ENCODE measurements around the gene MEOX1. TPM values are rescaled to one million over a fixed set of nuclear protein-coding genes. Genes with fewer than 3 reads are reported as not detected.
A peak's percentile ranks its signal among the peaks of the same experiment; 100 is the strongest.

The MEOX1 gene
- total and polyA plus RNA-seq, 2 donors (not counting 1 experiment from before 2014, with no cell fraction given), result not detected

DNA sequence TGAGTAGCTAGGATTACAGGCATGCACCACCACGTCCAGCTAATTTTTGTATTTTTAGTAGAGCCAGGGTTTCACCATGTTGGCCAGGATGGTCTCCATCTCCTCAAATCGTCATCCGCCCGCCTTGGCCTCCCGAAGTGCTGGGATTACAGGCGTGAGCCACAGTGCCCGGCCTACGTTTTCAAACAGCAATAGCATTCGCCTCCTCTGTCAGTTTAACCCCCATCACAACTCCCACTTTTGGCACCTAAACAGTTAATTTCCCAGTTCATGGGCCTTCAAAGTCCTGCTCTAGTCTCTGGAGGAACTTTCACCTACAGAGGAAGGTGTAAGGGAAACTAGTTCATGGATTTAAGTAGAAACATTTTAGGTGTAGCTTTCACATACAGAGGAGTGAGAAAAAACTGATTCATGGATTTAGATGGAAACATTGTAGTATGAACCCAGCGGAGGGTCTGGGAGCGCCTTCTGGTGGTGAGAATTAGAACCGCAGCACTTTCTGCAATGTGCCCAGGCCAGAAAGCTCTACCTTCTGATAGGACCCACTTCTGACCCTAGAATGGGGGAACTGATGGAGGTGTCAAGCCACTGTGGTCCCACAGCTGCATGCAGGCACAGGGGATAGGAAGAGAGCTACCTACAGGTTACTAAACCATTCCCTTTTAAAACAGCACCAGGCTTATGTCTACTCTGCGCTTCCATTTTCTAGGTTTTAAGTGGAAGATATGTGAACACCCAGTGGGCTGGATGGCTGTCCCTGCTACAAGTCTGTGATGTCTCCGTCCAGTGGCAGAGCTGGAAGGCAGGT, 12.0 kb upstream of the MEOX1 start:
- Histone ChIP-seq H3K9me3 (ENCODE audit: control insufficient read depth, insufficient read depth, low read depth, low read length) (no peaks in the 10 kb centered on the region), H3K36me3 (ENCODE audit: control insufficient read depth, insufficient read depth, low read length) (no peaks in the 10 kb centered on the region), H4K20me1 (ENCODE audit: control insufficient read depth, extremely low read depth, insufficient read depth, low read length) (no peaks in the 10 kb centered on the region), H3K4me2 (ENCODE audit: extremely low read depth, insufficient read depth, low read length) (no peak overlapping the region), H2AFZ (ENCODE audit: low read length) (no peak overlapping the region), H3K9ac (ENCODE audit: insufficient read depth, low read length) (no peak overlapping the region), H3K4me3 (replicated peaks in 1 of 4; ENCODE audit: control extremely low read depth in 1 of 4, insufficient read depth in 1 of 4, low read depth in 3 of 4, low read length in 4 of 4) (no peak overlapping the region), H3K4me1 (ENCODE audit: control insufficient read depth, extremely low read depth, insufficient read depth, low read length) (no peaks in the 10 kb centered on the region), H3K79me2 (ENCODE audit: control insufficient read depth, insufficient read depth, low read length) (no peaks in the 10 kb centered on the region), H3K27me3 (ENCODE audit: control insufficient read depth, insufficient read depth, low read length) (no peaks in the 10 kb centered on the region), H3K27ac (ENCODE audit: insufficient read depth, low read length) (no peak overlapping the region)
- peak; percentile 33 to 64 for DNase-seq (ENCODE audit: low read depth in 2 of 2)
- TF ChIP-seq, protein P1, sequence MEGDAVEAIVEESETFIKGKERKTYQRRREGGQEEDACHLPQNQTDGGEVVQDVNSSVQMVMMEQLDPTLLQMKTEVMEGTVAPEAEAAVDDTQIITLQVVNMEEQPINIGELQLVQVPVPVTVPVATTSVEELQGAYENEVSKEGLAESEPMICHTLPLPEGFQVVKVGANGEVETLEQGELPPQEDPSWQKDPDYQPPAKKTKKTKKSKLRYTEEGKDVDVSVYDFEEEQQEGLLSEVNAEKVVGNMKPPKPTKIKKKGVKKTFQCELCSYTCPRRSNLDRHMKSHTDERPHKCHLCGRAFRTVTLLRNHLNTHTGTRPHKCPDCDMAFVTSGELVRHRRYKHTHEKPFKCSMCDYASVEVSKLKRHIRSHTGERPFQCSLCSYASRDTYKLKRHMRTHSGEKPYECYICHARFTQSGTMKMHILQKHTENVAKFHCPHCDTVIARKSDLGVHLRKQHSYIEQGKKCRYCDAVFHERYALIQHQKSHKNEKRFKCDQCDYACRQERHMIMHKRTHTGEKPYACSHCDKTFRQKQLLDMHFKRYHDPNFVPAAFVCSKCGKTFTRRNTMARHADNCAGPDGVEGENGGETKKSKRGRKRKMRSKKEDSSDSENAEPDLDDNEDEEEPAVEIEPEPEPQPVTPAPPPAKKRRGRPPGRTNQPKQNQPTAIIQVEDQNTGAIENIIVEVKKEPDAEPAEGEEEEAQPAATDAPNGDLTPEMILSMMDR (conservative IDR thresholded peaks at IDR 0.05 in 1 of 2, IDR thresholded peaks at IDR 0.05 in 1 of 2; ENCODE audit: low read depth in 1 of 2, low read length in 2 of 2), result peak; percentile 95 to 97
- TF ChIP-seq EZH2 (IDR thresholded peaks at IDR 0.05; ENCODE audit: low read length, missing control alignments), result no peak

DNA sequence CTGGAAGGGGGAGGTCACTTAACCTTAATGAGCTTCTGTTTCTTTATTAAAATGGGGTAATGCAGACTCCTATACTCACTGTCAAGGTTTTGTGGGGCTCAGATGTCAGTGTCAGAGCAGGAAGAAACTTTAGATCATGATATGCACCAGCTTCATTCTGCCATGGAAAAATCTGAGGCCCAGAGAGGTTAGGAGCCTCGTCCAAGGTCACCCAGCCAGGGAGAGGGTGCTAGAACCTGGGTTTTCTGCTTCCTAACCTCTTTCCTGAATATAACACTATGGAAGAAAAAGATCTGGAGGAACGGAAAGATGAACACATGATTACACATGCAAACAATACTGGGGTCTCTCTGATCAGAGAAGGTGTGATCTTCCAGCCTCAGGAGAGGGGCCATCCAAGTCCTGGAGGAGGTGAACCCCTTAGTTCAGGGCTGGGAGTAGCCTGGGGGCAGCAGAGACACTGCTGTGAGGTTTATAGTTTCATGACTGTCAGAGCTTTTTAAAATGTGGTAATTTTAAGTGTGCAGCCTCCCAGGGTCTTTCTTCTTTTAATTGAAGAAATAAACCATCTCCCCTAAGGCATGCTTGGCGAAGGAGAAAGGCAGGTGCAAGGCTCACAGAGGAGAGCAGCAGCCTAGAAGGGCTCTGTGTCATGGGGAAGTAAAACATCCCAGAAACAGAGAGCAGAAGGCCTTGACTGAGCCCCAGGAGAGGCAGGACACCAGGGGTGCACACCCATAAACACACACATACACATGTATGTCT, 10.2 kb upstream of the MEOX1 start:
- H3K9ac ChIP-seq (ENCODE audit: insufficient read depth, low read length), result no peak overlapping the region
- H3K4me1 ChIP-seq (ENCODE audit: control insufficient read depth, extremely low read depth, insufficient read depth, low read length), result no peaks in the 10 kb centered on the region
- H3K9me3 ChIP-seq (ENCODE audit: control insufficient read depth, insufficient read depth, low read depth, low read length), result no peaks in the 10 kb centered on the region
- no peak overlapping the region for H3K4me3 ChIP-seq (replicated peaks in 1 of 4; ENCODE audit: control extremely low read depth in 1 of 4, insufficient read depth in 1 of 4, low read depth in 3 of 4, low read length in 4 of 4)
- H3K27me3 ChIP-seq (ENCODE audit: control insufficient read depth, insufficient read depth, low read length), result no peaks in the 10 kb centered on the region
- no peak overlapping the region for H3K27ac ChIP-seq (ENCODE audit: insufficient read depth, low read length)
- H3K36me3 ChIP-seq (ENCODE audit: control insufficient read depth, insufficient read depth, low read length), result no peaks in the 10 kb centered on the region
- H3K4me2 ChIP-seq (ENCODE audit: extremely low read depth, insufficient read depth, low read length), result no peak overlapping the region
- no peak for DNase-seq (ENCODE audit: low read depth in 2 of 2)
- H4K20me1 ChIP-seq (ENCODE audit: control insufficient read depth, extremely low read depth, insufficient read depth, low read length), result no peaks in the 10 kb centered on the region
- H3K79me2 ChIP-seq (ENCODE audit: control insufficient read depth, insufficient read depth, low read length), result no peaks in the 10 kb centered on the region
- TF ChIP-seq, protein P1 (conservative IDR thresholded peaks at IDR 0.05 in 1 of 2, IDR thresholded peaks at IDR 0.05 in 1 of 2; ENCODE audit: low read depth in 1 of 2, low read length in 2 of 2), result no peak
- no peak for TF ChIP-seq EZH2 (IDR thresholded peaks at IDR 0.05; ENCODE audit: low read length, missing control alignments)
- no peak overlapping the region for H2AFZ ChIP-seq (ENCODE audit: low read length)

DNA sequence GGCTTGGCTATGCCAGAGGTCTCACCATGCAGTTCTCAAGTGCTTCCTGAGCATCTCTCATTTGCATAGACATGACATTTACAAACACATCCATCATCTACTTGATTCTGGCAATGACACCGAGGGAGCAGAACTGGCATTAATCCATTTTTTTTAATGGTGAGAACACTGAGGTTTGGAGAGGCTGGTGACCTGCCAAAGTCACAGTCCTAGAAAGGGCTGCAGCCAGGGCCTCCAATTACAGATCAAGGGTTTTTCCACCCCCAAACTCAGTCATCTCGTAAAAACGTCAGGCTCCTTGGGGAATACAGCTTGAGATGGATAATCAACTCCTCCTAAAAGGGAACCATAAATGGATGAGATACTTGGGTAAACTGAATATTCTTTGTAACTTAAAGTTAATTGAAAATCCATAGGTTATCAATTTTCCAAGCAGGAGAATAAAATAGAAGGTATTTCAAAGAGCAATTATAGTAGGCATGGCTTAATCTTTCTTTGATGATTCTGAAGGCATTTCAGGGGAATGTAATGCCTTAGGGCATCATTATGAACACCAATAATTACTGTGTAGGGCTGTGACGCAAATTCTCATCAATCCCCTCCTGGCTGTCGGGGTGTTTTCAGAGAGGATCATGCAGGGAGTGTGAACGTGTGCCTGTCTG, 9.4 kb upstream of the MEOX1 start:
- no peak overlapping the region for H3K27ac ChIP-seq (ENCODE audit: insufficient read depth, low read length)
- H3K4me3 ChIP-seq (replicated peaks in 1 of 4; ENCODE audit: control extremely low read depth in 1 of 4, insufficient read depth in 1 of 4, low read depth in 3 of 4, low read length in 4 of 4), result no peak overlapping the region
- no peak overlapping the region for H3K9ac ChIP-seq (ENCODE audit: insufficient read depth, low read length)
- no peaks in the 10 kb centered on the region for H3K9me3 ChIP-seq (ENCODE audit: control insufficient read depth, insufficient read depth, low read depth, low read length)
- no peaks in the 10 kb centered on the region for H3K36me3 ChIP-seq (ENCODE audit: control insufficient read depth, insufficient read depth, low read length)
- H4K20me1 ChIP-seq (ENCODE audit: control insufficient read depth, extremely low read depth, insufficient read depth, low read length), result no peaks in the 10 kb centered on the region
- H3K4me2 ChIP-seq (ENCODE audit: extremely low read depth, insufficient read depth, low read length), result no peak overlapping the region
- H2AFZ ChIP-seq (ENCODE audit: low read length), result no peak overlapping the region
- TF ChIP-seq EZH2 (IDR thresholded peaks at IDR 0.05; ENCODE audit: low read length, missing control alignments), result no peak
- TF ChIP-seq, protein P1 (conservative IDR thresholded peaks at IDR 0.05 in 1 of 2, IDR thresholded peaks at IDR 0.05 in 1 of 2; ENCODE audit: low read depth in 1 of 2, low read length in 2 of 2), result no peak
- peak in 1 of 2 donors; percentile 30 for DNase-seq (ENCODE audit: low read depth in 2 of 2)
- H3K79me2 ChIP-seq (ENCODE audit: control insufficient read depth, insufficient read depth, low read length), result no peaks in the 10 kb centered on the region
- H3K27me3 ChIP-seq (ENCODE audit: control insufficient read depth, insufficient read depth, low read length), result no peaks in the 10 kb centered on the region
- H3K4me1 ChIP-seq (ENCODE audit: control insufficient read depth, extremely low read depth, insufficient read depth, low read length), result no peaks in the 10 kb centered on the region

Data from fibroblast of lung (primary cell).